HG03342 (cell line): Measurements from ENCODE around the gene KDM2A.
A peak's percentile ranks its signal among the peaks of the same experiment; 100 is the strongest.

Experiments used
- ATAC-seq: cut with Tn5 transposase; IDR thresholded peaks from one replicate; pipeline ENCODE4 v1.9.1; 2021; ENCODE audit warnings: mild to moderate bottlenecking, moderate library complexity; ENCODE audit not compliant: unreplicated experiment

KDM2A gene

DNA sequence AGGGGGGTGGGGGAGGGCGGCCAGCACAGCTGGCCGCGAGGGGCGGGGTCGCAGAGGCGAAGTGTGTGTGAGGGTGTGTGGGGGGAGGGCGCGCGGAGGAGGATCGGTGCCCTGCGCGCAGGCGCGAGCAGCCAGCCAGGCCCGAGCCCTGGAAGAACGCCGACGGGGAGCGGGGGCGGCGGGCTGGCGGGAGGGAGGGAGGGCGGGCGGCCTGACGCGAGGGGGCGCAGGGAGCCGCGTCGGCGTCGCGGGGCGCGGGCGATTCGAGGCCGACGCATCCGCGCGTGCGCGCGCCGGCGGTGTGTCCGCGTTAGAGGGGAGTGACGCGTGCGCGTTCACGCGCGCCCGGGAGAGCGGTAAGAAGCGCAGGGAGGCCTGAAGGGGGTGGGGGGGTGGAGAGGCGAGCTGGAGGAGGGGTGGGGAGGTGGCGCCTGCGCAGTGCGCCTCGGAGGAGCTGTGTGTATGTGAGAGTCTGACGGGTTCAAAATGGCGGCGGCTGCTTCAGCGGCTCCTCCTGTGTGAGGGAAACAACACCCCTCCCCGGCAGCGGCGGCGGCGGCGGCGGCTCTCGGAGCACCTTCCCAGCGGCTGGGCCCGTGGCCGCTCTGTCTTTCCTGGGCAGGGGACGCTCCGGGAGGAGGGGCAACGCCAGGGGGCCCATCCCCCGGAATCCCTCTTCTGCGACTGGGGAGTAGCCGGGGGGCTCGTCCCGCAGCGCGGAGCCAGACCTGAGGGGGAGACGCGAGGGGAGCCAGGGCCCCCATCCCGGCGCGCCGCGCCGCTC is at the start of gene KDM2A:
TSS of gene KDM2A (plus strand) at position 463 of the 784 bp plus-strand sequence. CDS start 2,054 bp downstream, outside the sequence.
- ATAC-seq = peak; percentile 66

- no peak for ATAC-seq
Observed at GRCh38 chr11:67071420-67072284, 47.4 kb upstream of the KDM2A start.

DNA sequence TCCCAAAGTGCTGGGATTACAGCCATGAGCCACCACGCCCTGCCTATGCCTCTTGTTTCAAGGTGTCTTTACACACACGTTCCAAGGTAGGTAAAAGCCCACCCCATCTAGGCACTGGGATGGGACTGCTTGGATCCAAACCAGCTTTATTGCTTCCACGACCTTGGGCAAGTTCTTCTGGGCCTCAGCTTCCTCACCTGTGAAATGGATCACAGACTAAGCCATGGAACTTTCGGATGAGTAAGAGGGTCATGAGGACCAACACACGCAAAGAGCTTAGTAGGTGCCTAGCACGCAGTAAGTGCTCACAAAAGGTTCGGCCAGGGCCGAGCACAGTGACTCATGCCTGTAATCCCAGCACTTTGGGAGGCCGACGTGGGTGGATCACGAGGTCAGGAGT is 46.8 kb upstream of the KDM2A start:
- ATAC-seq = no peak

- no peak for ATAC-seq
Observed at GRCh38 chr11:67073908-67074307, 45.2 kb upstream of the KDM2A start.

DNA sequence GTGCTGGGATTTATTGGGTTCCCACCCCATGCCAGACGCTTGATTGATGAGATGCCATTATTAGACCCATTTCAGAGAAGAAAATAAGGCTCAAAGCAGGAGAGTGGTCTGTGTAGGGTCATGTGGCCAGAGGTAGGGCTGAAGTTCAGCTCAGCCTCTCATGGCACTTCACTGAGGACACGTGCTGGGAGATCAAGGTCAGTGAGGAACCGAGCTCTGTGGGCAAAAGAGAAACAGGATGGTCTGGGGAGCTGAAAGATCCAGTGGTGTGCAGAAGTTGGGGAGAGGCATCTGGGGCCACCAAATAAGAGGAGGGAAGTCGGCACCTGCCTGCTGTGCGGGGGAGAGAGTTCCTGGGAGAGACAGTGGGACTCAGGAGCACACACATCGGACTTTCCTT is 42.9 kb upstream of the KDM2A start:
- ATAC-seq = no peak

GRCh38 chr11:67079065-67079705 is 39.9 kb upstream of the KDM2A start:
- no peak for ATAC-seq

DNA sequence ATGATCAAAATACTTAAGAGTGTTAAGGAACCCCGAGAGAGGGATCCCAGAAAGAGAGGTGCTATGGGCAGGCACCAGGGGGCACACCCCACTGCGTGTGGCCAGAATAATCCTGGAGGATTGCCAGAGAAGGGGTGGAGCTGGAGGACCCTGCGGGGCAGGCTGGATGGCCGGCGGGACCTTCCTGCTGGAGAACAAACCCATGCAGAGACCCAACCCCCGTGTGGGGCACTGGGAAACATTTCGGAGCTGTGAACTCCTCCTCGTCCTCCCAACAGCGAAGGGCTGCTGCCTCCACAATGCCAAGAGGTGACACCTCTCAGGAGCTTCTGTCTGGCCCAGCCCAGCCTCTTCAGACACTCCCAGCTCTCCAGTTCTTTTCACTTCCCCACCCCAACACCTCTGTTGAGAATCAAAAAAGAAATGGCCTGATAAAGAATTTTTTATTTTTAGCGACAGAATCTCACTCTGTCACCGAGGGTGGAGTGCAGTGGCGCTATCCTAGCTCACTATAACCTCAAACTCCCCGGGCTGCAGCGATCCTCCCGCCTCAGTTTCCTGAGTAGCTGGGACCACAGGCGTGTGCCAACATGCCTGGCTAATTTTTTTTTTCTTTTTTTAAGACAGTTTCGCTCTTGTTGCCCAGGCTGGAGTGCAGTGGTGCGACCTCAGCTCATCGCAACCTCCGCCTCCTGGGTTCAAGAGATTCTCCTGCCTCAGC is 36.8 kb upstream of the KDM2A start:
- ATAC-seq = no peak

GRCh38 chr11:67083786-67084366 is 35.2 kb upstream of the KDM2A start:
- ATAC-seq = no peak

GRCh38 chr11:67085617-67086016 is 33.4 kb upstream of the KDM2A start:
- ATAC-seq = no peak

DNA sequence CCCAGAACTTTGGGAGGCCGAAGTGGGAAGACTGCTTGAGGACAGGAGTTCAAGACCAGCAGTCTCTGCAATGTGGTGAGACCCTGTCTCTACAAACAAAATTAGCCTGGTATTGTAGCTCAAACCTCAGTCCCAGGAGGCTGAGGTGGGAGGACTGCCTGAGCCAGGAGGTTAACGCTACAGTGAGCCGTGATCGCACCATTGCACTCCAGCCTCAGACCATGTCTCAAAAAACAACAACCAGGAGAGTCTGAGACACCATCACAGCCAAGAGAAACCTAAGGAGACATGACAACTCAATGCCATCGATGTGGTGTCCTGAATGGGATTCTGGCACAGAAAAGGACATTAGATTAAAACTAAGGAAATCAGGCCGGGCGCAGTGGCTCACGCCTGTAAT is 28.3 kb upstream of the KDM2A start:
- ATAC-seq = no peak

- no peak for ATAC-seq
Observed at GRCh38 chr11:67095214-67095507, 23.9 kb upstream of the KDM2A start.

DNA sequence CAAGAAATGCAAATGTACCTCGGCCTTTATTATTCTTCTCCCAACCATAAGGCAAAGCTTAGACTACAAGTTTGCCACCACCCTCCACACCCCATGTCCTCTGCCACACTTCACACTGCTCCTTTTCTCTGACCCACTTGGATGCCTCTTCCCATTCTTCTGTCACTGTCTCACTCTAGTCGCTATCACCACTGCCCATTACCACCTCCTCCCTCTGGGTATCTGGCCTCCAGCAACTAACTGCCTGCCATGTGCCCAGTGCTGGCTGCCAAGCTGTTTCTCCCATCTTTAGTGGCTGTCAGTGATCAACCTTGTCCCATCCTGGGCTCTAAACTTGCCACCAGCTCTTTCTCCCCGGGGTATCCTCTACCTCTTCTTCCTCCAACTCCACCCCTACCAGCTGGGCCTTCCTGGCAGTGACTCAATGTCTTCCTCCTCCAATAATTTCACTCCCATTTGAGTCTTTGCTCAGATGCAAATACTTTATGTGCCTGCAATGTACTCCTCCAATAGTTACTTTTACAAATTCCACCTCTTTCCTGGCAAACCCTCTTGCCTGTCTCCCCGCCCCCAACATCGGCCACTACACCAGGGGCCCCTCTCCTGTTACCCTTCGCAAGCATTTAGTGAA is 20.1 kb upstream of the KDM2A start:
- ATAC-seq = no peak

DNA sequence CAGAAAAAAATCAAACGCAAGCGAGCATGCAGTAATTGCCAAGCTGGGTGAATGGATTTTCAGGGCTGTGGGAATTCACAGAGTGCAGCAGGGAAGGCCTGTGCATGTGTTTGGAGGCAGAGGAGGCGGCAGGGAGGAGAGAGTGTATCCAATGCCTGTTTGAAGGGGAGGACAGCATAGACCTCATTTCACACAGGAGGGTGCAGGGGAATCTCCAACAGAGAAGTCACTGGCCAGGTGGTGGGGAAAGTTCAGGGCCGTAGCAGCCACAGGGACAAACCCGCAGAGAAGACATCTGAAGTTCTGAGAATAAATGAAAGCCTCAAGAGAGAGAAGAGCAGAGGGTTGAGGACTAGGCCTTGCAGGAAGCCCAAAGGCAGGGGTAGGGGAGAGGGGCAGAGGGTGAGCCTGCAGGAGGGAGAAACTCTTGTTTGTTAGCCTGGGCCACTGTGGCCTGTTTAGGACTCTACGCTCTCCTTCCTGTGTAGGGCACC is 19.2 kb upstream of the KDM2A start:
- ATAC-seq = no peak

DNA sequence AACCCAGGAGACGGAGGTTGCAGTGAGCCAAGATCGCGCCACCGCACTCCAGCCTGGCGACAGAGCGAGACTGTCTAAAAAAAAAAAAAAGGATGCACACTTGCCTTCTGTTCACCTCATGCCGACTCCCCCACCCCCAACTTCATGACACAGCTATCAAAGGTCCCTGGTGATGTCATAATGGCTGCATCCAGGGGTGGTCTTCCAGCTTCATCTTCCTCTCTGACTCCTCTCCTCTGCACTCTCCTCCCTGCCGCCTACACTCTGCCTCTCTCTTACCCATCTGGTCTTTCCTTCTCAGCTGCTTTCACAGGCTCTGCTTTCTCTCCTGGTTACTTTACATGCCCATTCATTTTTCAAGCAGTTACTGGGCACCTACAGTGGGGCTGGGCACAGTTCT is 16.4 kb upstream of the KDM2A start:
- ATAC-seq = no peak

DNA sequence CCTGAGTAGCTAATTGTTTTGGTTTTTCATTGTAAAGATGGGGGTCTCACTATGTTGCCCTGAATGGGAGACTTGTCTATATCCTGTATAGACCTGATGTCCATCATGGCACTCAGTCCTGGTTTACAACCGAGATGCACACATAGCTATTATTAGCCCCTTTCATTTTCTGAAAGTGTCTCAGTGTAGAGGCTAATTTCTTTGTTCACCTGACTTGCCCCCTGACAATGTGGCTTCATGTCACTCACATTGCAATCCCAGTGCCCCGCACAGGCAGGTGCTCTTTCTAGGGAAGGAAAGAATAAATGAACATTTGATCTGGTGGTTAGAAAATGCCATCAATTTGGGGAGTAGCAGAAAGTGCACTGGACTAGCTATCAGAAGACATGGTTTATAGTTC is 13.1 kb upstream of the KDM2A start:
- ATAC-seq = no peak

DNA sequence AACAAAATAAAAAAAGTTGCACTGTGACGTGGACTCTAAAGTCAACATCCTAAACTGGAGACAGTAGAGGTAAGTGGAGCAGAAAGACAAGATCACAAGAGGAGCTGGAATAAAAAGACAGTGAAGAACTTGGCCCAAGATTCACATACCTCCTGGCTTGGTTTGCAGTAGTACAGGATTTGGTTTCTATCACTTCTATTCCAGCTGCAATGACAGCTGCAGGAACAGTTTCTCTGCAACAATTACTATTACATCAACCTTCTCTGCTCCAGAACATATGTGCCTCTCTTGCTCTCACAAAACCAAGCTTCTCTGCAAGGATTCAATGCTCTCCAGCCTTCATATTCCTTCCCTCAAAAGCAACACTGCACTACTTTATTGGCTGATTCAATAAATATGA is 7.8 kb upstream of the KDM2A start:
- no peak for ATAC-seq

DNA sequence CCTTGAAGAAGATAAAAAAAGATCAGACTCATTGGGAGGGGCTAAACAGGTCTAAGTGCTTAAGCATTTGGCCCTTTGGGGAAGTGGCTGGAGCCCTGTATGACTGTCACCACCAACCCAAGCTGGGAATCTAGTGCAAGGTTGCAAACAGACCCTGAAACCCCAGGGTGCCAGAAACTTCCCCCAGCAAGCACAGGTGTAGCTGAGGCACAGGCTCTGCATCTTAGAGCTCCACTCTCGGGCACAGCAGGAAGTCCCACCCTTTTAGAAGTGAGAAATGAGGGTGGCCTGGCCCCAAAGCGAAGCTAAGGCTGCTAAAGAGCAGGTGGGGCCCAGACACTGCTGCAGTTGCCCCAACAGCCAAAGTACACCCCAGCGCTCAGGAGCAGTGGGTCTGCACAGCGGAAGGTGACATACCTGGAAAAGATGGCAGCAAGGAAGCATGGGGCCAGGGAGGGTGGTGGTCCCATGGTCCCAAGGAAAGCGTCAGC is 5.8 kb upstream of the KDM2A start:
- ATAC-seq = peak; percentile 74

- ATAC-seq = no peak
Observed at GRCh38 chr11:67114275-67114896, 4.7 kb upstream of the KDM2A start.

- no peak for ATAC-seq
Observed at GRCh38 chr11:67116758-67117105, 2.3 kb upstream of the KDM2A start.

- ATAC-seq = no peak
Observed at GRCh38 chr11:67117176-67117575, 1.9 kb upstream of the KDM2A start.
